Activated CD4-positive, alpha-beta memory T cell treated with anti-CD3 and anti-CD28 coated beads, Interleukin-2, amount 10 ng/mL, durations not matched to agents 7 days and 5 days (primary cell): ENCODE results near the gene ELF2. TPM values are rescaled to one million over a fixed set of nuclear protein-coding genes. Genes with fewer than 3 reads are reported as not detected.
"Not testable (repeated sequence)": the region's sequence is repeated elsewhere in the genome, so short reads cannot be mapped to it uniquely, and the experiment has no call there.

Source experiments
- CTCF ChIA-PET: fragments of 350-600 bp; sonication (Branson Sonifier 250); formaldehyde crosslinking; loops from one replicate; lab custom pipeline; 2021; ENCODE audit warnings: antibody characterized with exemption, inconsistent platforms; lab: Charles Lee
- POLR2A ChIA-PET: fragments of 350-600 bp; sonication (Branson Sonifier 250); formaldehyde crosslinking; loops from one replicate; lab custom pipeline; 2021; ENCODE audit warnings: antibody characterized with exemption; lab: Charles Lee
- DNase-seq: peaks from one replicate; pipeline ENCODE4 v3.0.0-alpha.2; 2020
- H3K27ac Mint-ChIP-seq: one replicate; pipeline ENCODE4 v1.8.0; 2021; ENCODE audit warnings: mild to moderate bottlenecking, mixed read lengths
- H3K27me3 Mint-ChIP-seq: one replicate; pipeline ENCODE4 v1.8.0; 2021; ENCODE audit warnings: mixed read lengths
- H3K36me3 Mint-ChIP-seq: one replicate; pipeline ENCODE4 v1.8.0; 2021; ENCODE audit warnings: low read depth, mixed read lengths
- H3K4me1 Mint-ChIP-seq: one replicate; pipeline ENCODE4 v1.8.0; 2021; ENCODE audit warnings: mixed read lengths
- H3K4me3 Mint-ChIP-seq: one replicate; pipeline ENCODE4 v1.8.0; 2021; ENCODE audit warnings: mild to moderate bottlenecking, mixed read lengths
- H3K9me3 Mint-ChIP-seq: one replicate; pipeline ENCODE4 v1.8.0; 2021; ENCODE audit warnings: mixed read lengths
- total RNA-seq, 2 experiments: library from RNA; stranded (reverse); gene quantifications; one replicate each; pipeline ENCODE4 v1.2.3, GENCODE V29; 2021

ELF2 gene
- 10 to 100 TPM; 35.2 to 39.5 TPM for total RNA-seq

- CTCF ChIA-PET: interaction anchor here (1.3 to 3.1 kb wide), 6 partner anchors 10 to 162 kb away, joined by 3 to 14 read pairs (median 6); partner anchors contain the start of genes NAA15, NDUFC1 and NOCT
- no peaks in the 10 kb centered on the region for H3K9me3 Mint-ChIP-seq
- H3K4me1 Mint-ChIP-seq: peaks cover 23% of the 10 kb centered on the region
- POLR2A ChIA-PET: interaction anchor here (0.8 to 4.4 kb wide), 20 partner anchors 13 to 480 kb away, joined by 3 to 67 read pairs (median 5); partner anchors contain the start of genes MGARP, NAA15, NDUFC1 and NOCT
- H3K36me3 Mint-ChIP-seq: no peaks in the 10 kb centered on the region
- peak within 1 kb of the TSS; percentile 85 for H3K27ac Mint-ChIP-seq
- DNase-seq: peak; percentile 90
- H3K4me3 Mint-ChIP-seq: peak within 1 kb of the TSS; percentile 85
- peaks cover 25% of the 10 kb centered on the region for H3K27me3 Mint-ChIP-seq
These were observed at the start of gene ELF2 for GRCh38 chr4:139177049-139177868. Gene ELF2 (minus strand): TSS chr4:139177218. CDS start chr4:139137701, 39,517 bp downstream.

- H3K27me3 Mint-ChIP-seq: no peaks in the 10 kb centered on the region
- no peak overlapping the region for H3K4me3 Mint-ChIP-seq
- CTCF ChIA-PET: interaction anchor here (0.6 to 1.0 kb wide), 3 partner anchors 14 to 193 kb away, joined by 3 to 5 read pairs (median 3); no protein-coding TSS in a partner anchor
- DNase-seq: peak; percentile 18
- peaks cover 16% of the 10 kb centered on the region for H3K4me1 Mint-ChIP-seq
- H3K27ac Mint-ChIP-seq: no peak overlapping the region
- no peaks in the 10 kb centered on the region for H3K36me3 Mint-ChIP-seq
- POLR2A ChIA-PET: no interaction called here
- no peaks in the 10 kb centered on the region for H3K9me3 Mint-ChIP-seq
These were observed 46.8 kb upstream of the ELF2 start for GRCh38 chr4:139223682-139224317.

- H3K36me3 Mint-ChIP-seq: no peaks in the 10 kb centered on the region
- CTCF ChIA-PET: no interaction called here
These were observed 45.2 kb upstream of the ELF2 start for GRCh38 chr4:139222215-139222614.

GRCh38 chr4:139221687-139222086 lies 44.7 kb upstream of the ELF2 start:
- peaks cover 18% of the 10 kb centered on the region for H3K4me1 Mint-ChIP-seq
- no peak overlapping the region for H3K27ac Mint-ChIP-seq
- CTCF ChIA-PET: no interaction called here
- H3K27me3 Mint-ChIP-seq: no peaks in the 10 kb centered on the region
- DNase-seq: no peak
- H3K9me3 Mint-ChIP-seq: no peaks in the 10 kb centered on the region
- POLR2A ChIA-PET: no interaction called here
- no peaks in the 10 kb centered on the region for H3K36me3 Mint-ChIP-seq
- H3K4me3 Mint-ChIP-seq: no peak overlapping the region

More at GRCh38 chr4:139222215-139222614, 45.2 kb upstream of the ELF2 start:
- Mint-ChIP-seq H3K9me3 (no peaks in the 10 kb centered on the region), H3K27me3 (no peaks in the 10 kb centered on the region), H3K27ac (no peak overlapping the region), H3K4me1 (peaks cover 18% of the 10 kb centered on the region), H3K4me3 (no peak overlapping the region)
- no peak for DNase-seq
- POLR2A ChIA-PET: no interaction called here

- Mint-ChIP-seq H3K27ac (no peak overlapping the region), H3K27me3 (no peaks in the 10 kb centered on the region), H3K4me1 (peaks cover 18% of the 10 kb centered on the region), H3K9me3 (no peaks in the 10 kb centered on the region), H3K36me3 (no peaks in the 10 kb centered on the region), H3K4me3 (no peak overlapping the region)
- no peak for DNase-seq
- ChIA-PET CTCF (interaction anchor here (0.7 to 1.9 kb wide), 2 partner anchors 164 to 189 kb away, joined by 4 read pairs; no protein-coding TSS in a partner anchor), POLR2A (interaction anchor here (1.0 kb wide), 1 partner anchor 139 kb away, joined by 3 read pairs; no protein-coding TSS in a partner anchor)
These were observed 42.5 kb upstream of the ELF2 start for GRCh38 chr4:139219450-139220055.

- Mint-ChIP-seq H3K4me1 (peaks cover 3% of the 10 kb centered on the region), H3K9me3 (no peaks in the 10 kb centered on the region), H3K36me3 (no peaks in the 10 kb centered on the region), H3K27ac (no peak overlapping the region), H3K4me3 (no peak overlapping the region), H3K27me3 (no peaks in the 10 kb centered on the region)
- POLR2A ChIA-PET: no interaction called here
- DNase-seq: no peak
- CTCF ChIA-PET: no interaction called here
These were observed 37.1 kb upstream of the ELF2 start for GRCh38 chr4:139214039-139214534.

GRCh38 chr4:139213633-139214032 lies 36.6 kb upstream of the ELF2 start:
- H3K9me3 Mint-ChIP-seq, H3K36me3 Mint-ChIP-seq, H3K4me1 Mint-ChIP-seq, DNase-seq, H3K27ac Mint-ChIP-seq, POLR2A ChIA-PET, H3K27me3 Mint-ChIP-seq, CTCF ChIA-PET, H3K4me3 Mint-ChIP-seq: not testable (repeated sequence)

- no peaks in the 10 kb centered on the region for H3K27me3 Mint-ChIP-seq
- CTCF ChIA-PET: interaction anchor here (1.0 kb wide), 1 partner anchor 183 kb away, joined by 8 read pairs; no protein-coding TSS in a partner anchor
- no peak overlapping the region for H3K4me3 Mint-ChIP-seq
- no peaks in the 10 kb centered on the region for H3K9me3 Mint-ChIP-seq
- H3K36me3 Mint-ChIP-seq: no peaks in the 10 kb centered on the region
- no peaks in the 10 kb centered on the region for H3K4me1 Mint-ChIP-seq
- no peak for DNase-seq
- POLR2A ChIA-PET: no interaction called here
- H3K27ac Mint-ChIP-seq: no peak overlapping the region
These were observed 35.9 kb upstream of the ELF2 start for GRCh38 chr4:139212900-139213299.

- no peaks in the 10 kb centered on the region for H3K36me3 Mint-ChIP-seq
- H3K4me3 Mint-ChIP-seq: no peak overlapping the region
- H3K27me3 Mint-ChIP-seq: peaks cover 4% of the 10 kb centered on the region
- ChIA-PET CTCF (no interaction called here), POLR2A (interaction anchor here (0.6 kb wide), 1 partner anchor 49 kb away, joined by 3 read pairs; no protein-coding TSS in a partner anchor)
- H3K9me3 Mint-ChIP-seq: no peaks in the 10 kb centered on the region
- no peak overlapping the region for H3K27ac Mint-ChIP-seq
- H3K4me1 Mint-ChIP-seq: no peaks in the 10 kb centered on the region
- DNase-seq: no peak
These were observed 33.5 kb upstream of the ELF2 start for GRCh38 chr4:139210486-139210885.

GRCh38 chr4:139209470-139210063 lies 32.5 kb upstream of the ELF2 start:
- Mint-ChIP-seq H3K27ac (no peak overlapping the region), H3K4me1 (no peaks in the 10 kb centered on the region), H3K4me3 (no peak overlapping the region), H3K9me3 (no peaks in the 10 kb centered on the region), H3K36me3 (no peaks in the 10 kb centered on the region), H3K27me3 (peaks cover 4% of the 10 kb centered on the region)
- DNase-seq: no peak
- POLR2A ChIA-PET: interaction anchor here (0.6 kb wide), 1 partner anchor 191 kb away, joined by 3 read pairs; no protein-coding TSS in a partner anchor
- CTCF ChIA-PET: no interaction called here

- POLR2A ChIA-PET: interaction anchor here (0.6 kb wide), 1 partner anchor 97 kb away, joined by 3 read pairs; no protein-coding TSS in a partner anchor
- Mint-ChIP-seq H3K27me3 (peaks cover 4% of the 10 kb centered on the region), H3K36me3 (no peaks in the 10 kb centered on the region), H3K4me3 (no peak overlapping the region), H3K9me3 (no peaks in the 10 kb centered on the region), H3K4me1 (no peaks in the 10 kb centered on the region), H3K27ac (no peak overlapping the region)
- CTCF ChIA-PET: interaction anchor here (0.7 kb wide), 1 partner anchor 112 kb away, joined by 3 read pairs; no protein-coding TSS in a partner anchor
- DNase-seq: no peak
These were observed 31.5 kb upstream of the ELF2 start for GRCh38 chr4:139208404-139208945.

GRCh38 chr4:139207873-139208403 lies 30.9 kb upstream of the ELF2 start:
- Mint-ChIP-seq H3K27me3 (peaks cover 4% of the 10 kb centered on the region), H3K9me3 (no peaks in the 10 kb centered on the region), H3K27ac (no peak overlapping the region), H3K4me1 (no peaks in the 10 kb centered on the region), H3K36me3 (no peaks in the 10 kb centered on the region), H3K4me3 (no peak overlapping the region)
- no peak for DNase-seq
- ChIA-PET CTCF (no interaction called here), POLR2A (interaction anchor here (0.6 kb wide), 1 partner anchor 97 kb away, joined by 3 read pairs; no protein-coding TSS in a partner anchor)
